ENCODE measurements around the gene ASCL3. TPM values are rescaled to one million over a fixed set of nuclear protein-coding genes. Genes with fewer than 3 reads are reported as not detected.

Gene ASCL3
- total RNA-seq, 1 donor from 2014 or later: not detected

GRCh38 chr11:8922691-8923090 lies 20.1 kb downstream of the ASCL3 start:
- Mint-ChIP-seq H3K27ac (ENCODE audit: unreplicated experiment) (no peak overlapping the region), H3K27me3 (ENCODE audit: unreplicated experiment) (peaks cover 2% of the 10 kb centered on the region), H3K9me3 (ENCODE audit: unreplicated experiment) (peaks cover 2% of the 10 kb centered on the region), H3K36me3 (ENCODE audit: unreplicated experiment) (no peaks in the 10 kb centered on the region), H3K4me1 (ENCODE audit: low read depth, unreplicated experiment) (no peaks in the 10 kb centered on the region), H3K4me3 (ENCODE audit: unreplicated experiment) (no peak overlapping the region)
- no peak for DNase-seq
- no peak for TF ChIP-seq CTCF (IDR thresholded peaks at IDR 0.05; ENCODE audit: partially characterized antibody, unreplicated experiment)

- Mint-ChIP-seq H3K4me1 (ENCODE audit: low read depth, unreplicated experiment) (peaks cover 13% of the 10 kb centered on the region), H3K27me3 (ENCODE audit: unreplicated experiment) (peaks cover 2% of the 10 kb centered on the region), H3K9me3 (ENCODE audit: unreplicated experiment) (peaks cover 3% of the 10 kb centered on the region), H3K27ac (ENCODE audit: unreplicated experiment) (no peak overlapping the region), H3K36me3 (ENCODE audit: unreplicated experiment) (no peaks in the 10 kb centered on the region), H3K4me3 (ENCODE audit: unreplicated experiment) (no peak overlapping the region)
- TF ChIP-seq CTCF (IDR thresholded peaks at IDR 0.05; ENCODE audit: partially characterized antibody, unreplicated experiment): no peak
- DNase-seq: no peak
These were observed 25.5 kb downstream of the ASCL3 start for GRCh38 chr11:8917157-8917825.

- DNase-seq: no peak
- Mint-ChIP-seq H3K27me3 (ENCODE audit: unreplicated experiment) (peaks cover 4% of the 10 kb centered on the region), H3K27ac (ENCODE audit: unreplicated experiment) (no peak overlapping the region), H3K36me3 (ENCODE audit: unreplicated experiment) (no peaks in the 10 kb centered on the region), H3K9me3 (ENCODE audit: unreplicated experiment) (peaks cover 6% of the 10 kb centered on the region), H3K4me1 (ENCODE audit: low read depth, unreplicated experiment) (peaks cover 15% of the 10 kb centered on the region), H3K4me3 (ENCODE audit: unreplicated experiment) (peak overlapping the region; percentile 4)
- TF ChIP-seq CTCF (IDR thresholded peaks at IDR 0.05; ENCODE audit: partially characterized antibody, unreplicated experiment): no peak
These were observed 28.2 kb downstream of the ASCL3 start for GRCh38 chr11:8914661-8915018.

- Mint-ChIP-seq H3K4me3 (ENCODE audit: unreplicated experiment) (peak overlapping the region; percentile 28), H3K27me3 (ENCODE audit: unreplicated experiment) (peaks cover 4% of the 10 kb centered on the region), H3K27ac (ENCODE audit: unreplicated experiment) (no peak overlapping the region), H3K36me3 (ENCODE audit: unreplicated experiment) (no peaks in the 10 kb centered on the region), H3K4me1 (ENCODE audit: low read depth, unreplicated experiment) (peaks cover 15% of the 10 kb centered on the region), H3K9me3 (ENCODE audit: unreplicated experiment) (peaks cover 8% of the 10 kb centered on the region)
- TF ChIP-seq CTCF (IDR thresholded peaks at IDR 0.05; ENCODE audit: partially characterized antibody, unreplicated experiment): no peak
- DNase-seq: peak; percentile 58
These were observed 28.7 kb downstream of the ASCL3 start for GRCh38 chr11:8913961-8914660.

All from glutamatergic neuron (in vitro differentiated cells).